Measurements from ENCODE around the gene FZD4. TPM values are rescaled to one million over a fixed set of nuclear protein-coding genes. Genes with fewer than 3 reads are reported as not detected.

The FZD4 gene
- total RNA-seq, 2 experiments from 2014 or later: 0.17 TPM; not detected in 1

DNA sequence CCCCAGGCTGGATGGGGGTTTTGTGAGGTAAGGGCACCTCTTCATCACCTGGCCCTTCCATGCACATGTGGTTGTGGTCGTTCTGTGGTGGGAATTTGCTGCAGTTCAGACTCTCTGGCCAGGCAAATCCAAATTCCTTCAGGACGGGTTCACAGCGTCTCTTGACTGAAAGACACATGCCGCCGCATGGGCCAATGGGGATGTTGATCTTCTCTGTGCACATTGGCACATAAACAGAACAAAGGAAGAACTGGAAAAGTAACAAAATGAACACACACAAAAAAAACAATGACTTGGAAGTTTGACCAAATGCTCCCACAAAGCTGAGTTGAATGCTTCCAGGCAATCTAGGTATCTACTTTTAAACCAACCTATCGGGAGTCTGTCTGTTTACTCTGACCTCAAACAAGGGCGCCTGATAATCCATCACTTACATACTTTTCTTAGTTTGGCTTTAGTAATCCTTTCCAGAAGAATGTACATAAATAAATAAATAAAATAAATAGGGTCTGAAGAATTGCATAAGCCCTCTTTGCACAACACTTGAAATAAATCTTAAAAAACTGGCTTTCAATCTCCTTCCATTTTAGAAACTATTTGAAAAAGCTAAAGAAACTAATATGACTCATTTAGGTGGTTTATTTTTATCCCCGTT is 2.8 kb downstream of the FZD4 start:
- CTCF ChIA-PET (ENCODE audit: unreplicated experiment): no interaction called here
- H3K36me3 ChIP-seq (ENCODE audit: insufficient read depth, low read length): no peaks in the 10 kb centered on the region

DNA sequence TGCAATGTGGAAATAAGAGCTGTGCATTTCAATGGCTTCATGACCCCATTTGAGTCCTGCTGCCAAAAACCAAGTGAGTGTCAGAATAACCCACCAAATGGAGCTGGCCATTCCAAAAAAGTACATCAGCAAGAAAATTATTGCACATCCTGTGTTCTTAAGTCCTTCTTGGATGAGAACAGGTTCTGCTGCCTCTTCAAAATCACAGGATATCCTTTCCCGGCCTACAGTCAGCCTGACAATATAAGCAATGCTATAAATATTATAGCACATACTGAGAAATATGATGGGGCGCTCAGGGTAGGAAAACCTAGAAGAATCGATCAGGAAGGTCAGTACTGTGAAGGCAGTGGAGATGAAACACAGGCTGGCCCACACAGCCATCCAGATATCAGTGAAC is 3.5 kb downstream of the FZD4 start:
- no peaks in the 10 kb centered on the region for H3K36me3 ChIP-seq (ENCODE audit: insufficient read depth, low read length)
- H3K4me2 ChIP-seq (ENCODE audit: low read length): no peak overlapping the region
- BruUV-seq (replicated peaks): no TSS peak
- H3K9me3 ChIP-seq (ENCODE audit: low read length): no peaks in the 10 kb centered on the region
- no peaks in the 10 kb centered on the region for H4K20me1 ChIP-seq (ENCODE audit: insufficient read depth, low read length)
- CTCF ChIA-PET (ENCODE audit: unreplicated experiment): no interaction called here
- DNase-seq (ENCODE audit: low spot score): no peak
- H3K4me3 ChIP-seq (ENCODE audit: low read depth, low read length, poor library complexity, severe bottlenecking): no peak overlapping the region
- H3K27ac ChIP-seq (ENCODE audit: low read depth, low read length, poor library complexity, severe bottlenecking): no peak overlapping the region
- H3K4me1 ChIP-seq (ENCODE audit: insufficient read depth, low read length, poor library complexity, severe bottlenecking): peaks cover 4% of the 10 kb centered on the region
- no peak for TF ChIP-seq EZH2phosphoT487 (IDR thresholded peaks at IDR 0.05; ENCODE audit: borderline replicate concordance, low read depth, low read length)
- TF ChIP-seq, protein P1, sequence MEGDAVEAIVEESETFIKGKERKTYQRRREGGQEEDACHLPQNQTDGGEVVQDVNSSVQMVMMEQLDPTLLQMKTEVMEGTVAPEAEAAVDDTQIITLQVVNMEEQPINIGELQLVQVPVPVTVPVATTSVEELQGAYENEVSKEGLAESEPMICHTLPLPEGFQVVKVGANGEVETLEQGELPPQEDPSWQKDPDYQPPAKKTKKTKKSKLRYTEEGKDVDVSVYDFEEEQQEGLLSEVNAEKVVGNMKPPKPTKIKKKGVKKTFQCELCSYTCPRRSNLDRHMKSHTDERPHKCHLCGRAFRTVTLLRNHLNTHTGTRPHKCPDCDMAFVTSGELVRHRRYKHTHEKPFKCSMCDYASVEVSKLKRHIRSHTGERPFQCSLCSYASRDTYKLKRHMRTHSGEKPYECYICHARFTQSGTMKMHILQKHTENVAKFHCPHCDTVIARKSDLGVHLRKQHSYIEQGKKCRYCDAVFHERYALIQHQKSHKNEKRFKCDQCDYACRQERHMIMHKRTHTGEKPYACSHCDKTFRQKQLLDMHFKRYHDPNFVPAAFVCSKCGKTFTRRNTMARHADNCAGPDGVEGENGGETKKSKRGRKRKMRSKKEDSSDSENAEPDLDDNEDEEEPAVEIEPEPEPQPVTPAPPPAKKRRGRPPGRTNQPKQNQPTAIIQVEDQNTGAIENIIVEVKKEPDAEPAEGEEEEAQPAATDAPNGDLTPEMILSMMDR (conservative IDR thresholded peaks at IDR 0.05; ENCODE audit: low read length): no peak
- POLR2A ChIA-PET: no interaction called here
- H3K79me2 ChIP-seq (ENCODE audit: insufficient read depth, low read depth, low read length): no peaks in the 10 kb centered on the region
- H2AFZ ChIP-seq (ENCODE audit: low read length): no peak overlapping the region
- intact Hi-C loops (cut with micrococcal nuclease; ENCODE audit: unreplicated experiment): no loop called here
- no peaks in the 10 kb centered on the region for H3K9me2 ChIP-seq (ENCODE audit: insufficient read depth, low read length)

More for the DNA sequence above, 2.8 kb downstream of the FZD4 start:
- Histone ChIP-seq H3K79me2 (ENCODE audit: insufficient read depth, low read depth, low read length) (no peaks in the 10 kb centered on the region), H3K4me1 (ENCODE audit: insufficient read depth, low read length, poor library complexity, severe bottlenecking) (peaks cover 4% of the 10 kb centered on the region), H4K20me1 (ENCODE audit: insufficient read depth, low read length) (no peaks in the 10 kb centered on the region), H3K4me3 (ENCODE audit: low read depth, low read length, poor library complexity, severe bottlenecking) (no peak overlapping the region), H3K9me2 (ENCODE audit: insufficient read depth, low read length) (no peaks in the 10 kb centered on the region), H2AFZ (ENCODE audit: low read length) (no peak overlapping the region), H3K4me2 (ENCODE audit: low read length) (no peak overlapping the region), H3K9me3 (ENCODE audit: low read length) (no peaks in the 10 kb centered on the region), H3K27ac (ENCODE audit: low read depth, low read length, poor library complexity, severe bottlenecking) (no peak overlapping the region)
- intact Hi-C loops (cut with micrococcal nuclease; ENCODE audit: unreplicated experiment): no loop called here
- POLR2A ChIA-PET: interaction anchor here (0.6 kb wide), 1 partner anchor 34 kb away, joined by 3 read pairs; no protein-coding TSS in a partner anchor
- DNase-seq (ENCODE audit: low spot score): no peak
- no TSS peak for BruUV-seq (replicated peaks)
- TF ChIP-seq, protein P1 (conservative IDR thresholded peaks at IDR 0.05; ENCODE audit: low read length): no peak
- TF ChIP-seq EZH2phosphoT487 (IDR thresholded peaks at IDR 0.05; ENCODE audit: borderline replicate concordance, low read depth, low read length): no peak

DNA sequence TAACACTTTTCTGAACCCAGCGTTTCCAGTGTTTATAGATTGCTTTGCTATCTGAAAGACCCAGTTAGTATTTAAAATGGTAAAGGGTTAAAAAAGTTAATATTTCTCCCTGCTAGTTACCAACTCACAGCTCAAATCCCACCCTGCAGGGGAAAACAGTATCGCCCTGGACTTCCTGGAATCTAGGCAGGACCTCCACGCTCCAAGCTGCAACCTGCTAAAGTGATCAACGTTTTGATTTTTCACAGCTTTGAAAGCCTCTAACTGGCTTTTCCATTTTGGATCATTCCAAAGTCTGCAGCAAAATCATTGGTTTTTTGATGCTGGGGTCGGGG is 4.6 kb downstream of the FZD4 start:
- H3K9me2 ChIP-seq (ENCODE audit: insufficient read depth, low read length): no peaks in the 10 kb centered on the region
- POLR2A ChIA-PET: no interaction called here
- intact Hi-C loops (cut with micrococcal nuclease; ENCODE audit: unreplicated experiment): no loop called here
- H3K4me2 ChIP-seq (ENCODE audit: low read length): no peak overlapping the region
- no peaks in the 10 kb centered on the region for H4K20me1 ChIP-seq (ENCODE audit: insufficient read depth, low read length)
- no peaks in the 10 kb centered on the region for H3K36me3 ChIP-seq (ENCODE audit: insufficient read depth, low read length)
- H3K9me3 ChIP-seq (ENCODE audit: low read length): no peaks in the 10 kb centered on the region
- no TSS peak for BruUV-seq (replicated peaks)
- no peak for DNase-seq (ENCODE audit: low spot score)
- H2AFZ ChIP-seq (ENCODE audit: low read length): no peak overlapping the region
- no peaks in the 10 kb centered on the region for H3K79me2 ChIP-seq (ENCODE audit: insufficient read depth, low read depth, low read length)
- no peaks in the 10 kb centered on the region for H3K4me1 ChIP-seq (ENCODE audit: insufficient read depth, low read length, poor library complexity, severe bottlenecking)
- CTCF ChIA-PET (ENCODE audit: unreplicated experiment): no interaction called here
- TF ChIP-seq EZH2phosphoT487 (IDR thresholded peaks at IDR 0.05; ENCODE audit: borderline replicate concordance, low read depth, low read length): no peak
- TF ChIP-seq, protein P1 (conservative IDR thresholded peaks at IDR 0.05; ENCODE audit: low read length): no peak
- H3K27ac ChIP-seq (ENCODE audit: low read depth, low read length, poor library complexity, severe bottlenecking): no peak overlapping the region
- H3K4me3 ChIP-seq (ENCODE audit: low read depth, low read length, poor library complexity, severe bottlenecking): no peak overlapping the region

All from OCI-LY7 (cell line).